Keratinocyte (primary cell): ENCODE measurements around the gene ERO1B. TPM values are rescaled to one million over a fixed set of nuclear protein-coding genes. Genes with fewer than 3 reads are reported as not detected.

Source experiments
- DNase-seq: peaks from one replicate; pipeline ENCODE4 v3.0.0-alpha.2; 2011; ENCODE audit warnings: low read depth, missing footprints, low spot score
- FAIRE-seq: peaks from 2 replicates; lab custom pipeline; 2011; peaks lifted over from hg19 to GRCh38; lab: Jason Lieb, UNC
- H2AFZ ChIP-seq: 2 replicates; pipeline ENCODE4 v1.6.0; 2012; ENCODE audit warnings: low read length, control low read depth, inconsistent platforms; ENCODE audit not compliant: control insufficient read depth
- H3K27ac ChIP-seq: 2 replicates; pipeline ENCODE4 v1.5.1; 2011; ENCODE audit warnings: low read length; ENCODE audit not compliant: control insufficient read depth, insufficient read depth
- H3K27me3 ChIP-seq: 3 replicates; pipeline ENCODE4 v1.6.0; 2011; ENCODE audit warnings: low read length; ENCODE audit not compliant: control insufficient read depth, insufficient read depth; ENCODE audit errors: extremely low read depth
- H3K36me3 ChIP-seq, 2 experiments: 2 replicates in 1 of 2; 3 replicates in 1 of 2; pipeline ENCODE4 v1.5.1; 2011; ENCODE audit warnings: low read length in 2 of 2, mild to moderate bottlenecking in 1 of 2; ENCODE audit not compliant: control insufficient read depth in 2 of 2, insufficient read depth in 2 of 2; ENCODE audit errors: extremely low read depth in 1 of 2
- H3K4me1 ChIP-seq: 3 replicates; pipeline ENCODE4 v1.5.1; 2011; ENCODE audit warnings: low read length; ENCODE audit not compliant: control insufficient read depth, insufficient read depth; ENCODE audit errors: extremely low read depth
- H3K4me2 ChIP-seq: 3 replicates; pipeline ENCODE4 v1.6.0; 2011; ENCODE audit warnings: low read depth, low read length; ENCODE audit not compliant: control insufficient read depth, insufficient read depth; ENCODE audit errors: extremely low read depth
- H3K4me3 ChIP-seq, 3 experiments: fragments of 200-600 bp in 1 of 3; sonication (generic) in 1 of 3; 2 replicates in 2 of 3; 3 replicates in 1 of 3; pipeline ENCODE4 v1.5.1; 2011 to 2016; ENCODE audit warnings: low read length in 3 of 3, mild to moderate bottlenecking in 3 of 3, control low read depth in 2 of 3, inconsistent platforms in 1 of 3, low read depth in 1 of 3, mixed read lengths in 1 of 3, mixed run types in 1 of 3, moderate library complexity in 1 of 3; ENCODE audit not compliant: control insufficient read depth in 2 of 3, insufficient read depth in 2 of 3; ENCODE audit errors: extremely low read depth in 1 of 3
- H3K79me2 ChIP-seq: 2 replicates; pipeline ENCODE4 v1.6.0; 2012; ENCODE audit warnings: low read length; ENCODE audit not compliant: control insufficient read depth, insufficient read depth
- H3K9ac ChIP-seq: 3 replicates; pipeline ENCODE4 v1.6.0; 2011; ENCODE audit warnings: low read length; ENCODE audit not compliant: control insufficient read depth, insufficient read depth; ENCODE audit errors: extremely low read depth
- H3K9me1 ChIP-seq: 3 replicates; pipeline ENCODE4 v1.6.0; 2011; ENCODE audit warnings: low read length; ENCODE audit not compliant: control insufficient read depth, insufficient read depth; ENCODE audit errors: extremely low read depth
- H3K9me3 ChIP-seq: 2 replicates; pipeline ENCODE4 v1.5.1; 2012; ENCODE audit warnings: low read depth, low read length; ENCODE audit not compliant: control insufficient read depth
- H4K20me1 ChIP-seq: 3 replicates; pipeline ENCODE4 v1.6.0; 2011; ENCODE audit warnings: low read length; ENCODE audit not compliant: control insufficient read depth, insufficient read depth; ENCODE audit errors: extremely low read depth
- CTCF ChIP-seq, 3 experiments: IDR thresholded peaks in 1 of 3; conservative IDR thresholded peaks in 1 of 3; optimal IDR thresholded peaks in 1 of 3; 2 replicates in 2 of 3; 3 replicates in 1 of 3; pipeline versions ENCODE3 to v1.5.1; 2011; ENCODE audit warnings: low read length in 3 of 3, mild to moderate bottlenecking in 3 of 3, moderate library complexity in 2 of 3, control low read depth in 1 of 3, inconsistent platforms in 1 of 3; ENCODE audit not compliant: insufficient read depth in 2 of 3; ENCODE audit errors: extremely low read depth in 1 of 3
- EZH2 ChIP-seq: IDR thresholded peaks from one replicate; pipeline ENCODE4 v1.6.1; 2012; ENCODE audit warnings: inconsistent platforms, mild to moderate bottlenecking, low read length, moderate library complexity
- dilution Hi-C: fragments of 300-500 bp; cut with MboI; formaldehyde crosslinking; loops from one replicate; pipeline ENCODE4 v1.7.0; 2020; ENCODE audit warnings: low sequenced_read_pairs; ENCODE audit not compliant: extremely low pct_ligation_motif_present
- polyA plus RNA-seq, 5 experiments: library from polyadenylated mRNA; depleted of rRNA in 3 of 5; stranded (reverse) in 3 of 5; stranded (forward) in 1 of 5; unstranded in 1 of 5; fragments of >200 nt; gene quantifications; 1 replicate in 1 of 5; 2 replicates in 3 of 5; 3 replicates in 1 of 5; pipeline versions ENCODE4 v1.2.1 to v1.2.3, GENCODE V29; 2011 to 2012; ENCODE audit warnings: missing spikeins in 2 of 5, low read depth in 1 of 5, low replicate concordance in 1 of 5

ERO1B gene
- polyA plus RNA-seq, 1 donor (not counting 4 experiments of a cell fraction or from before 2014, with no cell fraction given): 3.1 TPM

DNA sequence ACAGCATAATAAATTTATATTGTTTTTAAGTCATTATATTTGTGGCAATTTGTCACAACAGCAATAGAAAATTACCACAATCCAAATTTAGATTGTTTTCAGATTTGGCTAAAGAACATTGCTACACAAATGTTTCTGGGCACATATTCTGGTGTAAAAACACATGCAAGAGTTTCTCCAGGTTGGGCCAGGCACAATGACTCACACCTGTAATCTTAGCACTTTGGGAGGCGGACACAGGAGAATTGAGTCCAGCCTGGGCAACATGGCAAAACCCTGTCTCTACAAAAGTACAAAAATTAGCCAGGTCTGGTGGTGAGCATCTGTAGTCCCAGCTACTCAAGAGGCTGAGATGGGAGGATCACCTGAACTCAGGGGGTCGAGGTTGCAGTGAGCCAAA lies 8.4 kb downstream of the ERO1B start:
- DNase-seq: no peak
- Histone ChIP-seq H3K4me2 (no peak overlapping the region), H3K9me1 (no peaks in the 10 kb centered on the region), H3K79me2 (no peaks in the 10 kb centered on the region), H3K4me3 (no peak overlapping the region), H2AFZ (no peak overlapping the region), H3K27ac (no peak overlapping the region), H3K9ac (no peak overlapping the region), H3K27me3 (no peaks in the 10 kb centered on the region), H3K4me1 (no peaks in the 10 kb centered on the region), H3K36me3 (no peaks in the 10 kb centered on the region), H3K9me3 (no peaks in the 10 kb centered on the region), H4K20me1 (peaks cover 2% of the 10 kb centered on the region)
- FAIRE-seq: no peak
- TF ChIP-seq EZH2: no peak
- no peak for TF ChIP-seq CTCF (optimal IDR thresholded peaks at IDR 0.05 in 1 of 3, IDR thresholded peaks at IDR 0.05 in 1 of 3, conservative IDR thresholded peaks at IDR 0.05 in 1 of 3; ENCODE audit: extremely low read depth in 1 of 3, insufficient read depth in 2 of 3, low read length in 3 of 3)
- dilution Hi-C loops: no loop called here

DNA sequence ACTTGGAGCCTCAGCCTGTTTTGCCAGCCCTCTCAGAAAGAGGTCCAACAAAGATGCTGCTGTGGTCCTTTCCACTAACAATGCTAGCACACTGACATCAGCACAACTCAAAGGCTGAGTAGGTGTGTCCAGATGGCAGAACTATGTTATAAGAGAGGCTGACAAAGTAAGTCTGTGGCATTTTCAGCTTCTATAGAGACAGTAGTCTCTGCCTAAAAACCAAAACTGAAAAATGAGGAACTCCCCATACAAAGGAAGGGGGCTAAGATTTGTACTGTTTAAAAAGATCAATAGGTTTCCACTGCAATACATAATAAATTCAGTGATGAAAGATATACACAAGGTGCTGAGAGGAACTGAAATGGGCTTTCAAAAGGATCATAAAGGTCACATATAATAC lies 12.3 kb downstream of the ERO1B start:
- no peak overlapping the region for H3K4me2 ChIP-seq

More for the DNA sequence above, 12.3 kb downstream of the ERO1B start:
- Histone ChIP-seq H3K9me3 (no peaks in the 10 kb centered on the region), H3K27ac (no peak overlapping the region), H3K9me1 (no peaks in the 10 kb centered on the region), H3K4me1 (no peaks in the 10 kb centered on the region), H3K27me3 (no peaks in the 10 kb centered on the region), H3K36me3 (no peaks in the 10 kb centered on the region), H4K20me1 (no peaks in the 10 kb centered on the region), H3K79me2 (no peaks in the 10 kb centered on the region), H3K4me3 (no peak overlapping the region), H3K9ac (no peak overlapping the region), H2AFZ (no peak overlapping the region)
- DNase-seq (no peak), FAIRE-seq (no peak)
- dilution Hi-C loops: no loop called here
- TF ChIP-seq CTCF (optimal IDR thresholded peaks at IDR 0.05 in 1 of 3, IDR thresholded peaks at IDR 0.05 in 1 of 3, conservative IDR thresholded peaks at IDR 0.05 in 1 of 3; ENCODE audit: extremely low read depth in 1 of 3, insufficient read depth in 2 of 3, low read length in 3 of 3) (no peak), EZH2 (no peak)
